Measurements from ENCODE around the gene CSAD. TPM values are rescaled to one million over a fixed set of nuclear protein-coding genes. Genes with fewer than 3 reads are reported as not detected.

Gene CSAD
- total RNA-seq, 1 experiment from 2014 or later, result 15.4 TPM

DNA sequence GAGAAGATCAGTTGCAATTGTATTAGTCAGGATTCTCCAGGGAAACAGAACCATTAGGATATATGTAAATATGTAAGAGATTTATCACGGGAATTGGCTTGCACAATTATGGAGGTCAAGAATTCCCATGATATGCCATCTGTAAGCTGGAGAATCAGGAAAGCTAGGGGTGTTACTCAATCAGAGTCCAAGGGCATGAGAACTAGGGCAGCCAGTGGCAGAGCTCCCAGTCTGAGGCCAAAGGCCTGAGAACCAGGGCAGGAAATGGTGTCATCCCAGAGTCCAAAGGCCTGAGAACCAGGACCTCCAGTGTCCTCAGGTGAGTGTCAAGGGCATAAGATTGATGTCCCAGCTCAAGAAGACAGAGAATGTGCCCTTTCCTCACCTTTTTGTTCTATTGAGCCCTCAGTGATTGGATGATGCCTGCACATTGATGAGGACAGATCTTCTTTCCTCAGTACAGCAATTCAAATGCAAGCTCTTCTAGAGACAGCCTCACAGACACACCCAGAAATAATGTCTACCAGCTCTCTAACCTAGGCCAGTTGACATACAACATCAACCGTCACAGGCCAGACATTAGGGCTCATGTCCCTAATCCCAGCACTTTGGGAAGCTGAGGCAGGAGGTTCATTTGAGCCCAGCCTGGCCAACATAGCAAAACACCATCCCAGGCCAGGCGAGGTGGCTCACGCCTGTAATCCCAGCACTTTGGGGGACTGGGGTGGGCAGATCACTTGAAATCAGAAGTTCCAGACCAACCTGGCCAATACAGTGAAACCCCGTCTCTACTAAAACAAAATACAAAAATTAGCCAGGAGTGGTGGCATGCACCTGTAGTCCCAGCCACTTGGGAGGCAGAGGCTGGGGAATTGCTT is 35.1 kb downstream of the CSAD start:
- intact Hi-C loops (cut with micrococcal nuclease; ENCODE audit: unreplicated experiment) (no loop called here), in situ Hi-C loops (cut with HindIII; ENCODE audit: low pct_unique_long_range_greater_than_20kb, low sequenced_read_pairs) (no loop called here)
- POLR2A ChIA-PET, result no interaction called here
- BruUV-seq (replicated peaks), result no TSS peak
- Histone ChIP-seq H3K27me3 (ENCODE audit: control insufficient read depth, insufficient read depth, low read length) (no peaks in the 10 kb centered on the region), H3K9me3 (ENCODE audit: control insufficient read depth, insufficient read depth, low read depth, low read length) (no peaks in the 10 kb centered on the region), H3K4me1 (ENCODE audit: control insufficient read depth, insufficient read depth, low read length) (no peaks in the 10 kb centered on the region), H3K36me3 (ENCODE audit: control insufficient read depth, insufficient read depth, low read length) (no peaks in the 10 kb centered on the region), H3K27ac (ENCODE audit: low read length) (no peak overlapping the region), H3K4me3 (ENCODE audit: low read depth in 2 of 2, low read length in 2 of 2) (no peak overlapping the region)
- DNase-seq (ENCODE audit: low read depth, low spot score) (no peak), ATAC-seq (no peak)
- CTCF ChIA-PET, result no interaction called here
- TF ChIP-seq TCF7L2 (IDR thresholded peaks at IDR 0.05; ENCODE audit: low read depth, low read length) (no peak), SIN3A (IDR thresholded peaks at IDR 0.05; ENCODE audit: borderline replicate concordance, insufficient read depth, low read depth, low read length) (no peak), POLR2AphosphoS5 (IDR thresholded peaks at IDR 0.05; ENCODE audit: low read depth, low read length) (no peak)
- TF ChIP-seq, protein P1, sequence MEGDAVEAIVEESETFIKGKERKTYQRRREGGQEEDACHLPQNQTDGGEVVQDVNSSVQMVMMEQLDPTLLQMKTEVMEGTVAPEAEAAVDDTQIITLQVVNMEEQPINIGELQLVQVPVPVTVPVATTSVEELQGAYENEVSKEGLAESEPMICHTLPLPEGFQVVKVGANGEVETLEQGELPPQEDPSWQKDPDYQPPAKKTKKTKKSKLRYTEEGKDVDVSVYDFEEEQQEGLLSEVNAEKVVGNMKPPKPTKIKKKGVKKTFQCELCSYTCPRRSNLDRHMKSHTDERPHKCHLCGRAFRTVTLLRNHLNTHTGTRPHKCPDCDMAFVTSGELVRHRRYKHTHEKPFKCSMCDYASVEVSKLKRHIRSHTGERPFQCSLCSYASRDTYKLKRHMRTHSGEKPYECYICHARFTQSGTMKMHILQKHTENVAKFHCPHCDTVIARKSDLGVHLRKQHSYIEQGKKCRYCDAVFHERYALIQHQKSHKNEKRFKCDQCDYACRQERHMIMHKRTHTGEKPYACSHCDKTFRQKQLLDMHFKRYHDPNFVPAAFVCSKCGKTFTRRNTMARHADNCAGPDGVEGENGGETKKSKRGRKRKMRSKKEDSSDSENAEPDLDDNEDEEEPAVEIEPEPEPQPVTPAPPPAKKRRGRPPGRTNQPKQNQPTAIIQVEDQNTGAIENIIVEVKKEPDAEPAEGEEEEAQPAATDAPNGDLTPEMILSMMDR (IDR thresholded peaks at IDR 0.05), result no peak
- TF ChIP-seq, protein P2, sequence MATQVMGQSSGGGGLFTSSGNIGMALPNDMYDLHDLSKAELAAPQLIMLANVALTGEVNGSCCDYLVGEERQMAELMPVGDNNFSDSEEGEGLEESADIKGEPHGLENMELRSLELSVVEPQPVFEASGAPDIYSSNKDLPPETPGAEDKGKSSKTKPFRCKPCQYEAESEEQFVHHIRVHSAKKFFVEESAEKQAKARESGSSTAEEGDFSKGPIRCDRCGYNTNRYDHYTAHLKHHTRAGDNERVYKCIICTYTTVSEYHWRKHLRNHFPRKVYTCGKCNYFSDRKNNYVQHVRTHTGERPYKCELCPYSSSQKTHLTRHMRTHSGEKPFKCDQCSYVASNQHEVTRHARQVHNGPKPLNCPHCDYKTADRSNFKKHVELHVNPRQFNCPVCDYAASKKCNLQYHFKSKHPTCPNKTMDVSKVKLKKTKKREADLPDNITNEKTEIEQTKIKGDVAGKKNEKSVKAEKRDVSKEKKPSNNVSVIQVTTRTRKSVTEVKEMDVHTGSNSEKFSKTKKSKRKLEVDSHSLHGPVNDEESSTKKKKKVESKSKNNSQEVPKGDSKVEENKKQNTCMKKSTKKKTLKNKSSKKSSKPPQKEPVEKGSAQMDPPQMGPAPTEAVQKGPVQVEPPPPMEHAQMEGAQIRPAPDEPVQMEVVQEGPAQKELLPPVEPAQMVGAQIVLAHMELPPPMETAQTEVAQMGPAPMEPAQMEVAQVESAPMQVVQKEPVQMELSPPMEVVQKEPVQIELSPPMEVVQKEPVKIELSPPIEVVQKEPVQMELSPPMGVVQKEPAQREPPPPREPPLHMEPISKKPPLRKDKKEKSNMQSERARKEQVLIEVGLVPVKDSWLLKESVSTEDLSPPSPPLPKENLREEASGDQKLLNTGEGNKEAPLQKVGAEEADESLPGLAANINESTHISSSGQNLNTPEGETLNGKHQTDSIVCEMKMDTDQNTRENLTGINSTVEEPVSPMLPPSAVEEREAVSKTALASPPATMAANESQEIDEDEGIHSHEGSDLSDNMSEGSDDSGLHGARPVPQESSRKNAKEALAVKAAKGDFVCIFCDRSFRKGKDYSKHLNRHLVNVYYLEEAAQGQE (IDR thresholded peaks at IDR 0.05; ENCODE audit: insufficient read depth in 1 of 2, low read depth in 2 of 2, low read length in 1 of 2), result no peak

DNA sequence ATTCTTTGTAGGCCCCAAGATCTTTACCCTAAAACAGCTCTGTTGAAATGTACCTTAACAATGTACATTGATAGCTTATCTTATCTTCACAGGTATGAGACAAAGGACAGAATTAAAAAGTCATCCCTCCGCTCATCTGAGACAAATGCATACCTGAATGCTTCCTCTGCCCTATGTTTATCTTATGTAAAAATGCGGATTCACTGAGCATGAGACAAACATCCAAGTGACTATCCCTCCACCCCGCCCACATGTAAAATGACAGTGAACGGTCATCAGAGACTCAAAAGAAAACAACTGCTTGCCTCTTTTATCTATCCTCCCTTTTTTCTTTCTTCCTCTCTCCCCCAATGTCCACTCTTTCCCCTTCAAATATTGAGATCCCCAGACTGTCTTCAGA is 37.4 kb downstream of the CSAD start:
- in situ Hi-C loops (cut with HindIII; ENCODE audit: low pct_unique_long_range_greater_than_20kb, low sequenced_read_pairs), result no loop called here
- DNase-seq (ENCODE audit: low read depth, low spot score), result no peak
- CTCF ChIA-PET, result interaction anchor here (0.6 kb wide), 1 partner anchor 78 kb away, joined by 5 read pairs; no protein-coding TSS in a partner anchor

More for the DNA sequence above, 37.4 kb downstream of the CSAD start:
- no peaks in the 10 kb centered on the region for H3K27me3 ChIP-seq (ENCODE audit: control insufficient read depth, insufficient read depth, low read length)
- no TSS peak for BruUV-seq (replicated peaks)
- intact Hi-C loops (cut with micrococcal nuclease; ENCODE audit: unreplicated experiment), result no loop called here
- no peak overlapping the region for H3K27ac ChIP-seq (ENCODE audit: low read length)
- H3K4me1 ChIP-seq (ENCODE audit: control insufficient read depth, insufficient read depth, low read length), result no peaks in the 10 kb centered on the region
- TF ChIP-seq, protein P2 (IDR thresholded peaks at IDR 0.05; ENCODE audit: insufficient read depth in 1 of 2, low read depth in 2 of 2, low read length in 1 of 2), result no peak
- TF ChIP-seq SIN3A (IDR thresholded peaks at IDR 0.05; ENCODE audit: borderline replicate concordance, insufficient read depth, low read depth, low read length), result no peak
- TF ChIP-seq TCF7L2 (IDR thresholded peaks at IDR 0.05; ENCODE audit: low read depth, low read length), result no peak
- TF ChIP-seq, protein P1 (IDR thresholded peaks at IDR 0.05), result no peak
- TF ChIP-seq POLR2AphosphoS5 (IDR thresholded peaks at IDR 0.05; ENCODE audit: low read depth, low read length), result no peak
- H3K36me3 ChIP-seq (ENCODE audit: control insufficient read depth, insufficient read depth, low read length), result no peaks in the 10 kb centered on the region
- peaks cover 2% of the 10 kb centered on the region; the same call in 1 of the 2 replicates for H3K9me3 ChIP-seq (ENCODE audit: control insufficient read depth, insufficient read depth, low read depth, low read length)
- POLR2A ChIA-PET, result no interaction called here
- no peak overlapping the region for H3K4me3 ChIP-seq (ENCODE audit: low read depth in 2 of 2, low read length in 2 of 2)
- ATAC-seq, result no peak
